HT1080 (cell line): Measurements from ENCODE around the gene CATSPER3. TPM values are rescaled to one million over a fixed set of nuclear protein-coding genes. Genes with fewer than 3 reads are reported as not detected.
A peak's percentile ranks its signal among the peaks of the same experiment; 100 is the strongest.

Experiments
- DNase-seq: peaks from one replicate; pipeline ENCODE4 v3.0.0-alpha.2; 2015; ENCODE audit warnings: low read depth
- polyA plus RNA-seq, 2 experiments: library from polyadenylated mRNA; depleted of rRNA; stranded (reverse); fragments of >200 nt; gene quantifications; 2 replicates each; pipeline ENCODE4 v1.2.3, GENCODE V29; 2015
- total RNA-seq: library from RNA; depleted of rRNA; stranded (reverse); fragments of >200 nt; shearing (Covaris generic); gene quantifications from 2 replicates; pipeline ENCODE4 v1.2.3, GENCODE V29; 2014; rRNA removed

Gene CATSPER3
- total RNA-seq: 0.13 and 0.30 TPM in 2 replicates
- 0.07 and 0.18 TPM in 2 replicates for polyA plus RNA-seq (2015; cell fraction: cytosol; rRNA removed)
- 0.12 and 0.40 TPM in 2 replicates for polyA plus RNA-seq (2015; cell fraction: nucleus; rRNA removed)

DNA sequence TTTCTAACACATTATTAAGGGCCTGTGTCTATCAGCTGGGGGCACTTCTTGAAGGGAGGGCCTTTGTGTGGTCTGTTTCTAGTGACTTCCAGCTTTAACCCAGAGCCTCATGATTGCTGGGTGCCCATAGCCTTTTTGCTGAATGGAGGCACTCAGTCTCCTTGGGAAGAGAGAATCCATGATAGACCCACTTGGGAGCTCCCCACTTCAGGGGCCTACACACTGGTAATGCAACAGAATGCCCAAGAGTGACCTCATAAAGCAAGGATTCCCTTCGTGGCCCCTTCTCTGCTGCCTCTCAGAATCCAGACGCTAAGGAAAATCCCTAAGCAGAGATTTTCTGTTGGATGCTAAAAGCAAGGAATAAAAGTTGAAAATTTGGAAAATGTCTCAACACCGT is at the start of gene CATSPER3:
TSS of gene CATSPER3 (plus strand) at position 301 of the 400 bp plus-strand sequence. CDS start at position 386, 85 bp downstream.
- DNase-seq: no peak

DNA sequence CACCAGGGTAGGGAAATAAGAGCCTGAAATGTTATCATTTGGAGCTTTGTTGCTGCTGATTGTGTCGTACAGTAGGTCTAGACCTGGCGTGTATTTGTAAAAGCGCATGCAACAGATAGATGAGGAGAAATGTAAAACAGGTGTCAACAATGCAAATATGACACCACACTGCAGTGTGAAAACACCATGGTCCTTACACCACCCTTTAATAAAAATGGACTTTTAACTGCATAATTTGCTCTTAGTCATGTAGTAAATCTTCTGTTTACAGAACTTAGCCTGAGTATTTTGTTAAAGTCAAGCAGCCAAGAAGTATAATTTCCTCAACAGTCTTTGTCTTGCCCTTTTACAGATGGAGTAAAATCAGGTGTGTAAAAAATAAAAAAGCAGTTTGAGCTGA is 48.8 kb upstream of the CATSPER3 start:
- DNase-seq: no peak

DNA sequence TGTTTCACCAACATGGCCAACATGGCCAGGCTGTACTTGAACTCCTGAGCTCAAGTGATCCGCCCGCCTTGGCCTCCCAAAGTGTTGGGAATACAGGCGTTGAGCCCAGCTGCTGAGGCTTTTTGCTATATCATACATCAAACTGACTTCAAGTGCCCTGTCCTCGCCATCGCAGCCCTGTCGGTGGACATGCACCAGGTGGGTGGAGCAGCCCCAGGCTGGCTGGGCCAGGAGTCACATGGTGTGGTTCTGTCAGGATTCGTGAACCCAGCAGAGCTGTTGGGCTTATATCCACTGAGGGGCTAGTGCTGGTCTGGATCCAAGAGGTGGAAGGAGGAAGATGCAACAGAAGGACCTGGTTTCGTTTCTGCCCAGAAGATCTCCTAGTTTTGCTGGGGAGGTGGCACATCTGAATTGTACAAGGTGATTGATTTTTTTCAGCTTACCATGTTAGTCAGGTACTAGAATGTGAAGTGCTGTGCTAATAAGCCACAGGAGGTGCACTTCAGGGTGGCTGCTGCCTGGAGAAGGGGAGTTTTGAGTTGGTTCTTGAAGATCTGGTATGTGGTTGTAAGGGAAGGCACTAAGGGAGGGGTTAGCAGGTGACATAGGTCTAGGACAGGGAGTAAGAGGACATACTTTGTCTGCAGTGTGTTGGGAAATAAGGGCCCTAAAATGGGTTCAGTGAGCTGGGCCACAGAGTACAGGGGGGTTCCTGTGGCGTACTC is 46.7 kb upstream of the CATSPER3 start:
- no peak for DNase-seq

DNA sequence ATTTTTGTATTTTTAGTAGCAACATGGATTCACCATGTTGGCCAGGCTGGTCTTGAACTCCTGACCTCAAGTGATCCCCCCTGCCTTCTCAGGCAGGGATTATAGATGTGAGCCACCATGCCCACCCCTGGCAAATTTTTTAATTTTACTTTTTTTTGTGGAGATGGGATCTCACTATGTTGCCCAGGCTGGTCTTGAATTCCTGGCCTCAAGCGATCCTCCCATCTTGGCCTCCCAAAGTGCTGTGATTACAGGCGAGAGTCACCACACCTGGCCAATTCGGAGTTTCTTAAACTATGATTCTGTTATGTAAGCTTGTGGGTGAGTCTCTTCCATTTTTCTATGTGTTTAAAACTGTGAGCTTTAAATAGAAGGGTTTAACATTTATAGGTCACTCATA is 35.2 kb upstream of the CATSPER3 start:
- no peak for DNase-seq

DNA sequence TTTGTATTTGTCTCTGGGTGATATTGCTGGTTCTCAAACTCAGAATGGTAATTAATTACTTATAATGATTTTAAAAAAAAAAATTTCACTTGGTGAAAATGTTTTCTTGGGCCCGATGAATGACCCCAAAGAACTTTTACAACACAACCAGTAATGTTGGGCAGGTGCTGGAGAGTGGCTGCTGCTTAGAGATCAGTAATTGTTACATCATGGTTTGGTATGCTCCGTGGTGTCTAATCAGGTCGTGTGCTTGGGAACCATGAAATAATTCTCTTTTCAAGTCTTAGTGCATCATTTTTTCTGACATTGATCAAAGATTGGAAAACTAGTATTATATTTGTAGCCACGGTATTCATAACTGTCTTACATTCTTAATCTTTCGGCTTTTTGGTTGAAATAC is 33.5 kb upstream of the CATSPER3 start:
- no peak for DNase-seq

DNA sequence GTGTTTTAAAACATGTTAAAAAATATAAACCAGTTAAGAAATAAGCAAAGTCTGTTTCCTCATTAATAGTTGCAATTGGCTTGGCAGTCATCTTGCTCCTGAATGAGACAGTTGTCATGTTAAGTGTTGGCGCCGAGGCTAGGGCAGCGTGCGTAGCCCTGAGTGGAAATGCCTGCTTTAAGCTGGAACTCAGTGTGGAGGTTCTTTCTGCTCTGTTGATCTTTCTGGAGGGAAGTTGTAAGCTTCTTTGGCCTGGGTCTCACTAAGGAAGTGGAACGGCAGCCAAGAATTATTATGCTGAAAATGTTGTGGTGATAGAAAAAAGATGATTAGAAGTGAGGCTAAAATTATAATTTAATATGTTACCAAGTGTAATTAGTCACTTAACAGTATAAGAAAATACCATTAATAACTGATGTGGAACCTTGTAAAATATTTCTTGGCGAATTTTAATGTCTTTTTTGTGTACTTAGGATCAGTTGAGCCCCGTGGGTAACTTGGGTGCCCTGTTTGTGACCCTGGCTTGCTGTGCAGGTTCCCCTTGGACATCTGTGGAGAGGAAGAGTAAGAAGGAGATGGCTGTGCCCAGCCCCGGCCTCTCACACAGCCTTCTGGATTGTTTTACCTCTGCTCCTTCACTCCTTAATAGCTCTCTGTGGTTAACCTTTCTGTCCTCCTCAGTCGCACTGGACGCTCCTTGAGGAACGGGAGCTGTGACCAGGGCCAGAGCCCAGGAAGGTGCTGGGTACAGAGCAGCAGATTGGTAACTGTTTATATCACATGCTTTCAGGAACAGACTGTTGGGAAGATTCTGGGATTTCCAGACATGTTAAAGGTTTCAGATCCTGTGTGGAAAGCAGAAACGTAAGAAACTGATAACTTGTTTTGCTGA is 31.8 kb upstream of the CATSPER3 start:
- no peak for DNase-seq

DNA sequence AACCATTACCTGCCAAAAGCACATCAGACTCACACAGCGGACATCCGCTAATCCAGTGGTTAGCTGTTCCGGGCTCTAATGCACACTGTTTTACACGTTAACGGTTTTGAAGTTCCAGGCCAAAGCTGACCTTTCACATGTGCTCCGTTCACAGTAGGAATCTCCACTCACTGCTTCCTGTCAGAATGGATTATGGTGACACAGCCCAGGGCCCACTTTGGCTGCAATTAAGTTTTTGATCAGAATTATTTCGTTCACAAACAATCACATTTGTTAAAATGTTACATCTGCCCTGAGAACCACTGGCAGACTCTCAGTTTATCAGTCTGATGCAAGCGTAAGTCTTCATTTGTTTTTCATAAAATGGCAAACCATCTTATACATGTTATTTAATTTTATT is 30.2 kb upstream of the CATSPER3 start:
- no peak for DNase-seq

DNA sequence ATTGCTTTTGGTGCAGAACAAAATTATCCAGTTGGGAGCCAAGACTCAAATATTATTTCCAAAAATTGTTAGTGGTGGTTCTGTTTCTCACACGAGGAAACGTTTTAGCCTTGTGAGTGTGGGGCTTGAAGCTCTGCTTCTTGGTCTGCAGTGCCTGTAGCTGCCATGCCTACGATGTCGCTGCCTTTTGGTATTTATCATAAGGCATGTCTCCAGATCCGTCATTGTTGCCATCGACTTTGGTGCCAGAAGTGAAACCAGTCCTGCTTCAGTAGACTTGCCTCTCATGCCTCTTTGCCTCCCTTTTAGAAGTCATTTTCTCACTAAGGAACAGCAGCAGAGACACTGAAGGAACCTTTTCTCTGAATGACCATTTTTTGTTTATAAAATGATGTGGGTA is 29.7 kb upstream of the CATSPER3 start:
- DNase-seq: no peak

DNA sequence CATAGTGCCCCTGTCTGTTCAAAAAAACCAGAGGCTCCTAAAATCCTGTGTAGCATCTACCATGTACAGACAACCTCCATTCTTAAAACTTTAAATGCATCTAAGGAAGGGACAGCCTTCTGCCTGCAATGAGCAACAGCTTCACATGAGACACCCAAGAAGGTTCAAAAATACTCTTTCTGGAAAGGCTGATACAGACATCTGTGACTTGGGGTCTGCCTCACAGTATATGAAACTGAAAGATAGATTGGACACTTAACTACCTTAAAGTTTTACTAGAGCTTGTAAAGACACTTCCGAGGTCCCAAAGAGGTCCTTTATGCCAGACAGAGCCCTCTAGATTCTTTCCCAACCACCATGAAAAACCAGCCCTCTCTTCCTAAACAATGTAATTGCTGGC is 28.2 kb upstream of the CATSPER3 start:
- no peak for DNase-seq

DNA sequence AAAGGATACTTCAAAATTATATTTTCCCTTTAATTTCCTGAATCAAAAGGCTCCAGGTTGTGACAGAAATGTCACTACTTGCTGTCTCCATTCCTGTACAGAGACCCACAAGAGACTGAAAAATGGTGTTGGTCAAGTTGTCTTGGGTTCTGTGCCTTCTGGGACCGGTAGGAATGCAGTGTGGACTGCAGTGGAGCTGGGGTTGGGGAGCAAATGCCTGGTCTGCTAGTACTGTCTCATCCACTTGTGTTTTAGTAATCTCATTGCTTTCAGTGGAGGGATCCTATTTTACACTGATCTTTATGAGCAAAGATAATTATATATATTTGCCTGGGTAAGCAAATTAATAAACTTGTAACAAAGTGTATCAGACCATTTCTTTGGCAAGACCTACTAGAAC is 24.2 kb upstream of the CATSPER3 start:
- no peak for DNase-seq

DNA sequence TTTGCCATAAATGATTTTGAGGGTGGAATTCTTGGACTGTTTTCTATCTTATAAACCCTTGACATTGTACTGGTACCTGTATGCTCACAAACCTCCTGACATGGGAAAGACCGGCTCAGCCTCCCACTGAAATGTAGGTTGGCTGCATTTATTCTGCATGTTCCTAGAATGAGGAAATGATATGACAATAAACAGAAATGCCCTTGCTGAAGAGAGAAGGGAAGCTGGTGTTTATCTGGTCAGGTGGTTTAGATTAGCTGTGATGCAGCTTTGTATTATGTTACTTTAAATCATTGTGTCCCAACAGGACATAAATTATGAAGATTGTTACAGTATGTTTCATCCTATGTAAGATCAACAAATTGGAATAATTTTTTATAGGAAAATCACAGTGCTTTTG is 23.1 kb upstream of the CATSPER3 start:
- DNase-seq: no peak

DNA sequence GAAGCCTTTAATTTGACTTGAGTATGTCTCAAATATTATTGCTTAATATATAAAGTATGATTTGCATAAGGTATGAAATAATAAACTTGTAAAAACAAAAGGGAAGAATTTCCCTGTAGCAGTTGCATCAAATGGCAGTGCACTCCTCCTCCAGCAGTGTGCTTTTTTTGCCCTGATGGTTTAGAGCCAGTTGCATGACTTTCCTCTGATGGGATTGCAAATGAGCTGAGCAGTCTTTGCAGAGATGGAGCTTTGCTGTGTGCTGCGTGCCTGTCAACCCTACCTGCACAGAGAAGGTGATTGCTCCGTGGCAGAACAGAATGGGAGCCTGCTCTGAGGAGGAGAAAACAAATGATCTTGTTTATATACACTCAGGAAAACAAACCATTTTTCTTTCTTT is 22.7 kb upstream of the CATSPER3 start:
- no peak for DNase-seq

DNA sequence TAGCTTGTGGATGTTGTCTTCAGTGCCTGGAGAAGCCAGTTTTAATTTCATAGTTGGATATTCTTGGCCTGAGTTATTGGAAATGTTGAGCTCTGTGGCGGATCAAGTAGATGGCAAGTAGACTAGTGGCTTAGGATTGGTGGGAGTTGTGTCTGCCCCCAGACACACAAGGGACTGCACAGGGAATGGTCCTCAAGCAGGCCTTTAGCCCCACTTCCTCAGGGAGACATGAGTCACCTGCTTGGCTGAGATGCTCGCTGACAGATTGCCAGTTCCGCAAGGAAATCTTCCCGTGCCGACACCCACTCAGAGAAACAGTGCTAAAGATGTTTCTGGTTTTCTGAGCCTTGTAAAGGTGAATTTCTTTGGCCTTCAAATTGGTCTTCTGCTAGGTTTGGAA is 18.8 kb upstream of the CATSPER3 start:
- DNase-seq: peak; percentile 64

DNA sequence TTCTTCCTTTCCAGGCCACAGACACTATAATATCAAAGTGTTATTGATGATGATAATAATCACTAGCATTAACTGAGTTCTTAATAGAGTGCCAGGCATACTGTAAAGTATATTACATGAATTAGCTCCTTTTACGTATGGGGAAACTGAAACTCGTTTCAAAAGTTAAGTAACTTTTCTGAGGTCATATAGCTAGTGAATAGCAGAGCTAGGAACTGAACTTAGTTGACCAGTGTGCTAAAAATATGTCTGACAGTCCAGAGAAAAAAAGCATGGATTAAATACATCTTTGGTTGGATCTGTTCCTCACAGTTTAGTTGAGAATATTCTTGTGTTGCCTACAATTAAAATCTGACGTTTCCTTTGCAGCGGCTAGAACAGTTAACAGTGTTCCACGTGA is 18.4 kb upstream of the CATSPER3 start:
- DNase-seq: no peak

DNA sequence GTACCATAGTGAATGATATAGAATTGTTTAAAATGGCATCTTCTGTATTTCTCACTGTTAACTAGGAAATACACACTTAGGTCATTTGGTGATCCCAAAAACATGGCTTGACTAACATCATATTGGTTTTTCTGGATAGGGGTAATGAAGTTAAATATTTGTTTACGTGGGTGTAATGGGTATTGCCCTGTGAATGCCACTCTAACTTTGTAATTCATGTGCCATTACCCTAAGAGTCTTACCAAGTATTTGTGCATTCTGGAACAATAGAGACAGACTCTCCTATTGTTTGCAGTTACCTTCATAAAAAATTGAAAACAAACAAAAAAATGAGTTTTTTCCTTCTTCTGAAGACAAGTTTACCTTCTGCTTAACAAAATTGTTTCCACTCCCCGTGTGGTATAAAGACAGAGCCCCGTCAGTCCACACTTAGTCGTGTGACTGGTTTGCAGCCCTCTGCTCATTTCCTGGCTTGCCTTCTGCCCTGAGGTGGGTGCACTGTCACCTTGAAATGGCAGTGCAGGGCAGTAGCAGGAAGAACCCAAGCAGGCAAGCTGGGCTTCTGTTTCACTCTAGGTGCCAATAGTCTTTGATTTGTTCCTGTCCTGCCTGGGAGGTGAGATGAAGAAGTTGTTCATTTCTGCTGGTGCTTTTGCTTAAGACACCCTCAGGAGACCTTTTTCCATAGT is 9.6 kb upstream of the CATSPER3 start:
- DNase-seq: no peak

DNA sequence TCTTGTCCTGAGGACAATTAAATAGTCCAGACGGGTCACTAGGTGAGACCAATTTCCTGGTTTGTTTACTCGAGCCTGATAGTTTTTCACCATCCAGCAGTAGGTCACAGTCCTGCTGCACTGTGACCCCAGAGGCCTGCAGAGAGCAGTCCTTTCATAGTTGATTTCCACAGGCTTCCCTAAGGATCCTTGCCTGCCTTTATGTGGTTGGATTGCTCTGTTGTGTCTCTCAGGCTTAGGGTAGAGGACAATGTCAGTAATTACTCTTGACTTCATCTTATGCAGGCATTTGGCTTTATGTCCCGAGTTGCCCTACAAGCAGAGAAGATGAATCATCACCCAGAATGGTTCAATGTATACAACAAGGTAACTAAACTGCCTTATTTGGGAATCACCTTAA is 9.0 kb upstream of the CATSPER3 start:
- DNase-seq: no peak

DNA sequence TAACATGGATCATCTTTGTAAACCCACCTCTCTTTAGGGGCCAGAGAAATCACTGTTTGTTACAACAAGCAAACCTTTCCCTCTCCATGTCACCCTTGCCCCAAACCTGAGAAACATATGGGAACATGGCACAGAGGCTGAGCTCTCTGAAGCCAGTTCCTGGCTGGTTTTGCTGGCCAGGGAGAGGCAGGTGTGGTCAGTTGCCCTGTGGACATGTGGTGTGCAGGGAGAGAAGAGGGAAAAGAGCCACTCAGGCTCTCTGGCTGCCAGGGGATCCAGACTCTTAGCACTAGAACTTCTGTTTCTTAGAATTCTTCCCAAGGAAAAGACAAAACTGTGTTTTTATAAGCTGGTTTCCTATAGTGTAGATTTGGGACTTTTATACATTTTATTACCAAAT is 4.6 kb upstream of the CATSPER3 start:
- DNase-seq: no peak

DNA sequence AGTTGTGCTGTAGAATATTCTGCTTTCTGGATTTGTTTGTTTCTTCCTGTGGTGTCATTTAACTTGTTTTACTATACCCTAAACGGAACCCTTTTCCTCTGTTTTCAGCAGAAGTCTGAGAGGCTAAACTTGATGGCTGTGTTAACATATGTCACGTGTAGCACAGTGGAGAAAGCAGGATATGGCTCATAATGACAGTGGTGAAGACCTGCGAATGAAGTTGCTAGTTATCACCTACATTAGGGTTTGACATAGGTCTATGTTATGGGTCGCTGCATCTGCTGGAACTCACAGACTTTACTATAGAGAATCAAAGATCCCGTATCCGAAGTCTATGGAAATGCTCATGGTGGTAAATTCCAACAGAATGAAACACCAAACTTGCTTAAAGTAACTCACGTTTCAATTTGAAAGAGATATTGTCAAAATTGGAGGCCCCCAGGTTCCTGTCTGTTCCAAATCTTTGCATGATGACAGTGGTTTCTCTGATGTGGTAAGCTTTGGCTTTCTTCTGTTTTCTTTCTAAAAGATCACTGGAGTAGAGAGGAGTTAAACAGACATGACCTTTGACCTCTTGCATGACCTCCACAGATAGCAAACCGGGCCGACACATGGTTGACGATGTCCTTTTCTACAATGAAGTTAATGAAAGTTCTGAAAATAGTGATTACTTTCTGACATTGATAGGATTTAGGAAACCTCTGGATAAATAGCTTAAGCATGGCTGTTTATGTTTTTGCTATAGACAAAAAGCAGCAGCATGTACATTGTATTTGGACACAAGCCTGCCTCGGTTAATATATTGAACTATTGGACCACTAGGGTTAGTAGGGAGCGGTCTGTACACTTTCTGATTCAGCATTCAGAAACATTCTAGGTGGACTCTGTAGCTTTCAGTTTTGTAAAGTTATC is 3.1 kb upstream of the CATSPER3 start:
- DNase-seq: no peak

DNA sequence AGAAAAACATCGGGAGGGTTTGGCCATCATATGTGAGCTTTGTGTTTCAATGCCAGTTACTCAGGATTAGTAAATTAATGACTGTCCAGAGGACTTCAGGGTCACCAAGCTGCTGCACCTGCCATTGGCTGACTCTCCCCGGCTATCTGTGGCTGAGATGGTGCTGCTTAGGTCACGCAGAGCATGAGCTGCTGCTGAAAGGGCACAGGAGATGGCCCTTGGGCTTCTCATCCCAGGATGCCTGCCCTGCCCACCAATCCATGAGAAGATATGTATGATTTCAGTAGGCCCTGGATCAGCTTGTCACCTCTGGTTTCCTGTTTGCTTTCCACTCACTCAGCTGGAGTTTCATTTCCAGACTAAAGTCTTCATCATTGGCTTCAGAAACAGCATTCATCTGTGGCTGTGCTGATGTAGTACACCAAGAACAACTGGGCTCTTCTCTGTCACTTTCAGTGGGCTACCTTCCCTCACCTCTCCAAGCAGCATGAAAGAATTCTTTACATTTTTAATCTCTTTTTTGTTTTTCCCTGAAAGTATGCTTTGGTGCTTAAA is 2.4 kb upstream of the CATSPER3 start:
- DNase-seq: no peak

DNA sequence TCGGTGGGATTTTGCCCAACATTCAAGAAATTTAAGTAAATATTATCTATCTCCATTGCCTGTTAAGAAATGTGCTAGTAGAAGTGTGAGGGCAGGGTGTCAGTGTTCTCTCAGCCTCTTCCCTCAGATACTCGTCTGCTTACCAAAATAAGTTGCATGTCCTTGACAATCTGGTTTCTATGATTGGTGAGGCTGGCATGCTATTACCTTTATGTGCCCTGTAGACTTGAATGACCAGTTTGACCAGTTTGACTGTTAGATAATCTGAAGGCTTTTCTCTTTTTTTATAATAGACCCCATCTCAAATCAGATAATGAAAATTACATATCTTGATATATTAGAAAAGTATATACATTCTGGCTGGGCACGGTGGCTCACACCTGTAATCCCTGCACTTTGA is 348 bp downstream of the CATSPER3 start:
- DNase-seq: no peak

DNA sequence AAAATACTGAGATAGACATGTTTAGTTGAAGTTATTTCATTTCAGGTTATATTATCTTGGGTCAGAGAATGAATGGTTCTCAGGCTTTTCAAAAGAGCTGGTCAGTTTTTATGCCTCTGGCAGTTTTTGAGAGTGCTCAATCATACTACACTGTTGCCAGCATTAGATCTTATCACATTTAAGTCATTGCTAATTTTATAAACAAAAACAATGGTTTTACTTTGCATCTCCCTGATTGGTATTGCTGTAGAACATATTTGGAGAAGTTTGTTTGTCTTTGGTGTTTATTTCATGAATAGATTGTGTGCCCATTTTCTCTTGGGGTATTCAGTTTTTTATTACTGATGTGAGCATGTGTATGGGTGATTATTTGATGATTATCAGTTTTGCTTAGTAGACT is 1.5 kb downstream of the CATSPER3 start:
- DNase-seq: no peak
